ENCODE measurements around the gene UBE2R2. TPM values are rescaled to one million over a fixed set of nuclear protein-coding genes. Genes with fewer than 3 reads are reported as not detected.
"Not testable (repeated sequence)": the region's sequence is repeated elsewhere in the genome, so short reads cannot be mapped to it uniquely, and the experiment has no call there.

The UBE2R2 gene
- total and polyA plus RNA-seq, 4 donors: 16.2 to 29.5 (median 27.4) TPM

DNA sequence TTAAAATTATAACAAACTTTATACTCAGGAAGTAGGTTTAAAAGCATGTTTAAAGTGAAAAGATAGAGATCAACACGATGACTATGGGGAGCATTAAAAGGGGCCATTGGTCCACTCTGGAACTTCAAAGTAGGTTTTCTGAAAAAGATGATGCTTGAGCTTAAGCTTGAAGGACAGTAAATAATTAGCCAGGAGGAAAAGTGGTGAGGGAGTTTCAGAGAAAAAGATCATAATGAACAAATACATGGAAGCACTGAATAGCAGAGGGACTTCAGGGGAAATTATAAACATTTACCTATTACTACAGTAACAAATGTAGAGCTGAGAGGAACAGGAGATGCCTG is 8.0 kb upstream of the UBE2R2 start:
- not testable (repeated sequence) for H3K9ac ChIP-seq (ENCODE audit: insufficient read depth in 1 of 2, low read length in 2 of 2); DNase-seq; H3K36me3 ChIP-seq (ENCODE audit: control insufficient read depth in 4 of 4, insufficient read depth in 4 of 4, low read length in 4 of 4); H3K27me3 ChIP-seq (ENCODE audit: control insufficient read depth in 3 of 3, insufficient read depth in 3 of 3, low read length in 2 of 3); H3K4me1 ChIP-seq (ENCODE audit: control insufficient read depth in 5 of 5, insufficient read depth in 5 of 5, low read length in 5 of 5); H3K4me3 ChIP-seq; H3K27ac ChIP-seq (ENCODE audit: low read depth in 1 of 2, low read length in 1 of 2); H3K9me3 ChIP-seq (ENCODE audit: control insufficient read depth in 4 of 4, insufficient read depth in 3 of 4, low read length in 3 of 4); ATAC-seq (ENCODE audit: insufficient read depth, low FRiP score)
- 42 to 62% methylated on average over 1 of the region's 1 CpG for WGBS, 2 donors

DNA sequence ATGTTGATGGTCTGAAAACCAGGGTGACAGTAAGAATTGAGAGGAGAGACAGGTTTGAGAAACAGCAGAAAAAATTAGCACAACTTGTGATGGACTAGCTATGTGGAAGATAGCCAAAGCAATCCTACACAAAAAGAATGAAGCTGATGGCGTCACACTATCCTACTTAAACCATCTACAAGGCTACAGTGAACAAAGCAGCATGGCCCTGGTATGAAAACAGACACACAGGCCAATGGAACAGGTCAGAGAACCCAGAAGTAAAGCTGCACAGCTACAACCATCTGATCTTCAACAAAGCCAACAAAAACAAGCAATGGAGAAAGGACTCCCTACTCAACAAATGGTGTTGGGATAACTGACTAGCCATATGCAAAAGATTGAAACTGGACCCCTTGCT is 7.5 kb upstream of the UBE2R2 start:
- ATAC-seq (ENCODE audit: insufficient read depth, low FRiP score) (no peak), DNase-seq (no peak)
- Histone ChIP-seq H3K9me3 (ENCODE audit: control insufficient read depth in 4 of 4, insufficient read depth in 3 of 4, low read length in 3 of 4) (no peaks in the 10 kb centered on the region), H3K27ac (ENCODE audit: low read depth in 1 of 2, low read length in 1 of 2) (no peak overlapping the region), H3K4me3 (no peak overlapping the region), H3K36me3 (ENCODE audit: control insufficient read depth in 4 of 4, insufficient read depth in 4 of 4, low read length in 4 of 4) (no peaks in the 10 kb centered on the region), H3K9ac (ENCODE audit: insufficient read depth in 1 of 2, low read length in 2 of 2) (no peak overlapping the region), H3K4me1 (ENCODE audit: control insufficient read depth in 5 of 5, insufficient read depth in 5 of 5, low read length in 5 of 5) (peaks cover 0 to 6% (median 0%) of the 10 kb centered on the region in 5 donors), H3K27me3 (ENCODE audit: control insufficient read depth in 3 of 3, insufficient read depth in 3 of 3, low read length in 2 of 3) (no peaks in the 10 kb centered on the region)
- TF ChIP-seq, protein P1, sequence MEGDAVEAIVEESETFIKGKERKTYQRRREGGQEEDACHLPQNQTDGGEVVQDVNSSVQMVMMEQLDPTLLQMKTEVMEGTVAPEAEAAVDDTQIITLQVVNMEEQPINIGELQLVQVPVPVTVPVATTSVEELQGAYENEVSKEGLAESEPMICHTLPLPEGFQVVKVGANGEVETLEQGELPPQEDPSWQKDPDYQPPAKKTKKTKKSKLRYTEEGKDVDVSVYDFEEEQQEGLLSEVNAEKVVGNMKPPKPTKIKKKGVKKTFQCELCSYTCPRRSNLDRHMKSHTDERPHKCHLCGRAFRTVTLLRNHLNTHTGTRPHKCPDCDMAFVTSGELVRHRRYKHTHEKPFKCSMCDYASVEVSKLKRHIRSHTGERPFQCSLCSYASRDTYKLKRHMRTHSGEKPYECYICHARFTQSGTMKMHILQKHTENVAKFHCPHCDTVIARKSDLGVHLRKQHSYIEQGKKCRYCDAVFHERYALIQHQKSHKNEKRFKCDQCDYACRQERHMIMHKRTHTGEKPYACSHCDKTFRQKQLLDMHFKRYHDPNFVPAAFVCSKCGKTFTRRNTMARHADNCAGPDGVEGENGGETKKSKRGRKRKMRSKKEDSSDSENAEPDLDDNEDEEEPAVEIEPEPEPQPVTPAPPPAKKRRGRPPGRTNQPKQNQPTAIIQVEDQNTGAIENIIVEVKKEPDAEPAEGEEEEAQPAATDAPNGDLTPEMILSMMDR (IDR thresholded peaks at IDR 0.05; ENCODE audit: control extremely low read depth, extremely low read depth): no peak
- 97 to 100% methylated on average over 1 of the region's 1 CpG for WGBS, 2 donors

DNA sequence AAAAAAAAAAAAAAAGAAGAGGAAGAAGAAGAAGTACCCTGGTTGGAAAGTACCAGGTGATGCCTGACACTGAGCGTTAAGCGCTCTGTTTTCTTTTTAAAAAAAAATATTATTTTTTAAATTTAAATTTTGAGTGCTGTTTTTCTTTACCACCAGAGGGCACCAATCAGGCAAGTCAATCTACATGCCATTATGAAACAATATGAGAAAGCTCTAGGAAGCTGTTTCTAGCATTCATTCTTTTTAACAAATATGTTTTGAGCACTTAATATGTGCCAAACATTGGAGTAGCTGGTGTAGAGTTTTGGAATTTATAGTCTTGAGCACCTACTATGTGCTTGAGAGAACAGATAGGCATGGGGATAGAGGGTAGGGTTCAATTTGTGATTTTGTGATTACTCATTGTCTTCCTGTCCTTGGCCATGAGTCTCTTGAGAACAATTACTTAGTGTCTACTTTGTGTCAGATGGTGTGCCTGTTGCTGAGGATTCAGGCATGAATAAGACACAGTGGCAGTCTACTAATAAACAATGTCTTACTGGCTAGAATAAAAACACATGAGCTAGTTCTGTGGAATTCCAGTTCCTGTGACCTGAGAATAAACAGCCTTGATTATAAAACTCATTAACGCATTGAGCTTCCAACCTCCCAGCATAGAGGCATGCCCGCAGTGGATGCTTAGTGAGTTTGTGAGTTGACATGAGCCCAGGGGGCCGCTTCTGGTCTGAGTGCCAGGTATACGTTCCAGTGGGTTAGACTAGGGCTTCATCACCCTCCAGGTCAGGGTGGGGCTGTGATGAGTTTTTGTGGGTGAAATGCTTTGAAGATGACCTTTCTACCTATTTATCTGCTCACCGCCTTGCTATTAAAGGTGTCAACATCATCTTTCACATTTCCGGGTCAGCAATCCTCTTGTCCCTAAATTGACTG is 3.0 kb upstream of the UBE2R2 start:
- TF ChIP-seq, protein P1 (IDR thresholded peaks at IDR 0.05; ENCODE audit: control extremely low read depth, extremely low read depth): peak; percentile 36
- H3K9me3 ChIP-seq (ENCODE audit: control insufficient read depth in 4 of 4, insufficient read depth in 3 of 4, low read length in 3 of 4): no peaks in the 10 kb centered on the region
- H3K4me3 ChIP-seq: no peak overlapping the region
- peak overlapping the region; percentile 71 to 75 for H3K27ac ChIP-seq (ENCODE audit: low read depth in 1 of 2, low read length in 1 of 2)
- H3K36me3 ChIP-seq (ENCODE audit: control insufficient read depth in 4 of 4, insufficient read depth in 4 of 4, low read length in 4 of 4): no peaks in the 10 kb centered on the region
- no peaks in the 10 kb centered on the region for H3K27me3 ChIP-seq (ENCODE audit: control insufficient read depth in 3 of 3, insufficient read depth in 3 of 3, low read length in 2 of 3)
- peaks cover 0 to 18% (median 8%) of the 10 kb centered on the region in 5 donors for H3K4me1 ChIP-seq (ENCODE audit: control insufficient read depth in 5 of 5, insufficient read depth in 5 of 5, low read length in 5 of 5)
- DNase-seq: peak in 2 of 3 donors; percentile 60 to 69
- H3K9ac ChIP-seq (ENCODE audit: insufficient read depth in 1 of 2, low read length in 2 of 2): no peak overlapping the region
- WGBS, 2 donors: 65 to 66% methylated on average over 8 of the region's 8 CpGs
- no peak for ATAC-seq (ENCODE audit: insufficient read depth, low FRiP score)

DNA sequence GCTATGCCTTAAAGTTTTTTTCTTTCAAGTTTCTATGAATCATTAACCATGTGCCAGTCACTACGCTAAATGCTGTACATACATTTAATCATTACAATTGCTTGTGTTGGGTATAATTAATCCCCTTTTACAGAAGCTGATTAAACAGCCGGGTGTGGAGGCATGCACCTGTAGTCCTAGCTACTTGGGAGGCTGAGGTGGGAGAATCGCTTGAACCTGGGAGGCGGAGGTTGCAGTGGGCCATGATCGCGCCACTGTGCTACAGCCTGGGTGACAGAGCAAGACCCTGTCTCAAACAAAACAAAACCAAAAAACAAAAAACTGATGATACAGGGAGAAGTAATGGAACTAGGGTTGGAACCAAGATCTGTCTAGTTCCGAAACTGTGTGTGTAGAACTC is 1.2 kb upstream of the UBE2R2 start:
- WGBS, 2 donors: 96% methylated on average over 7 of the region's 7 CpGs
- Histone ChIP-seq H3K9me3 (ENCODE audit: control insufficient read depth in 4 of 4, insufficient read depth in 3 of 4, low read length in 3 of 4) (no peaks in the 10 kb centered on the region), H3K27me3 (ENCODE audit: control insufficient read depth in 3 of 3, insufficient read depth in 3 of 3, low read length in 2 of 3) (no peaks in the 10 kb centered on the region), H3K4me3 (no peak overlapping the region), H3K4me1 (ENCODE audit: control insufficient read depth in 5 of 5, insufficient read depth in 5 of 5, low read length in 5 of 5) (peaks cover 1 to 26% (median 16%) of the 10 kb centered on the region in 5 donors), H3K36me3 (ENCODE audit: control insufficient read depth in 4 of 4, insufficient read depth in 4 of 4, low read length in 4 of 4) (no peaks in the 10 kb centered on the region), H3K27ac (ENCODE audit: low read depth in 1 of 2, low read length in 1 of 2) (peak overlapping the region; percentile 95 to 99), H3K9ac (ENCODE audit: insufficient read depth in 1 of 2, low read length in 2 of 2) (no peak overlapping the region)
- ATAC-seq (ENCODE audit: insufficient read depth, low FRiP score) (no peak), DNase-seq (no peak)
- TF ChIP-seq, protein P1 (IDR thresholded peaks at IDR 0.05; ENCODE audit: control extremely low read depth, extremely low read depth): no peak

All from lung (tissue), 12 donors.